GM12892 (cell line): ENCODE measurements around the gene ATPAF1.

Source experiments
- POLR2A ChIP-seq: IDR thresholded peaks from 2 replicates; pipeline ENCODE4 v1.6.1; 2011; ENCODE audit warnings: low read depth, low read length, control low read depth
- TAF1 ChIP-seq: IDR thresholded peaks from 2 replicates; pipeline ENCODE4 v1.6.1; 2011; ENCODE audit warnings: low read depth, mild to moderate bottlenecking, control low read depth, low read length, borderline replicate concordance

DNA sequence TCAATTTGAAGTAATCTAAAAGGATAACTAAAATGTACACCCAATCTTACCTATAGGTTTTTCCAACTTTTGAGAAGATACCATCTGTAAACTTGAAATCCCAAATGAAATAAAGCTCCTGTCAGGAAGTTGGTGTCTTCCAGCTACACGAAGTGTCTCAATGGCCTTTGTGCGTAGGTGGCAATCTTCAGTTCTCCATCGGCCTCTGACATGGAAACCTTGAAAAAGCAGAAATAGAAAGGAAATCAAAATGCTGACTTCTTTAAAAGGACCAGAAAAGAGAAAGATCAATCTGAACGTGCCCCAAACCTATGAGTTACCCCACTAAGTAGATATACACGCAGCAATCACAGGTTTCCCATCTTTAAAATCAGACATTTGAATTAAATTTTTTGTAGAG, 74.1 kb downstream of the ATPAF1 start:
- no peak for TF ChIP-seq POLR2A
- TF ChIP-seq TAF1: no peak
